Measurements from ENCODE around the gene SMPD2.
A peak's percentile ranks its signal among the peaks of the same experiment; 100 is the strongest.

The SMPD2 gene

DNA sequence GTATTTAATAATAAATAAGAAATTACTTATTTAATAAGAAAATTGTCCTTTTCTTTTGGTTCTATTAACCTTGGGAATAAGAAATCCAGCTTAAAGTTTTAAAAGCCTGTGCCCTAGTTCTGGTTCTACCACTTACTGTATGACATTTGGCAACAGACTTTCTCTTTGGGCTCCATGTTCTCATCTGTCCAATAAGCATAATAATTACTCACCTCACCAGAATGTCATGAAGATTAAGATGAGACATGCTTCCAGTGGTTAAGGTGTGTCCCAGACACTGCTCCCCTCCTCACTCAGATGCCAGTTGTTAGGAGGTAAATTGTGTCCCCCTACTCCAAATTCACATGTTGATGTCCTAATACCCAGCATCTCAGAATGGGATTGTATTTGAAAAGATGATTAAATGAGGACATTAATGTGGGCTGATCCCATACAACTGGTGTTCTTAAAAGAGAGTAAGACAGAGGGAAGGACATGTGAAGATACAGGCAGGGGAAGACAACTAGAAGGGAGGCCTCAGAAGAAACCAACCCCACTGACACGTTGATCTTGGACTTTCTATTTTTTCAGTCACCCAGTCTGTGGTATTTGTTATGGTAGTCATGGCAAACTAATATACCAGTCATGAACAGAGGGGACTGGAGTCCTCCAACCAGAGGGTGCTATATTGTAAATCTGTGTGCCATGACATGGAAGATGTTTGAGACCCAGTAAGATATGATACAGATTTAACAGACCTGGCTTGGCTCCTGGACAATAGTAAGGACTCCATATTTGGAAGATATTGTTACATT lies 21.4 kb downstream of the SMPD2 start:
- no peak for DNase-seq

GRCh38 chr6:109465772-109466171 lies 25.2 kb downstream of the SMPD2 start:
- DNase-seq, result peak; percentile 87 to 91

- no peak for DNase-seq
Measured at GRCh38 chr6:109466212-109466923, 25.8 kb downstream of the SMPD2 start.

DNA sequence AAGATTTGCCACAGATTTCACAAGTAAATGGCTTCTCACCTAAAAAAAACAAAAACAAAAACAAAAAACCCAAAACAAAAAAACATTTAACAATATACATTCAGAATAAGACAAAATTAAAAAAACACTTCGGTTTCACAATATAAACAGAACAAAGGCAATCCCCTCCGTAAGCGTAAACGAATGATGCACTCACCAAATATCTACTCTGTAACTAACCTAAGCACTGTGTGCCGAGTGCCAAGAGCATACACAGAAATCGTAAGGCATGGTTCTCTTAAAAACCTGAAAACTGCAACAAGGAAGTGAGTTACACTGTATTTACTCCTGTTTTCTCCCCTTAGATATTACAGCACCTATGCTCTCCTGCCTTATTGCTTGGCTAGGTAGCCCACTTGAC lies 27.2 kb downstream of the SMPD2 start:
- DNase-seq, result no peak

GRCh38 chr6:109469591-109470189 lies 29.2 kb downstream of the SMPD2 start:
- DNase-seq, result no peak

- no peak for DNase-seq
Measured at GRCh38 chr6:109471105-109471810, 30.7 kb downstream of the SMPD2 start.

DNA sequence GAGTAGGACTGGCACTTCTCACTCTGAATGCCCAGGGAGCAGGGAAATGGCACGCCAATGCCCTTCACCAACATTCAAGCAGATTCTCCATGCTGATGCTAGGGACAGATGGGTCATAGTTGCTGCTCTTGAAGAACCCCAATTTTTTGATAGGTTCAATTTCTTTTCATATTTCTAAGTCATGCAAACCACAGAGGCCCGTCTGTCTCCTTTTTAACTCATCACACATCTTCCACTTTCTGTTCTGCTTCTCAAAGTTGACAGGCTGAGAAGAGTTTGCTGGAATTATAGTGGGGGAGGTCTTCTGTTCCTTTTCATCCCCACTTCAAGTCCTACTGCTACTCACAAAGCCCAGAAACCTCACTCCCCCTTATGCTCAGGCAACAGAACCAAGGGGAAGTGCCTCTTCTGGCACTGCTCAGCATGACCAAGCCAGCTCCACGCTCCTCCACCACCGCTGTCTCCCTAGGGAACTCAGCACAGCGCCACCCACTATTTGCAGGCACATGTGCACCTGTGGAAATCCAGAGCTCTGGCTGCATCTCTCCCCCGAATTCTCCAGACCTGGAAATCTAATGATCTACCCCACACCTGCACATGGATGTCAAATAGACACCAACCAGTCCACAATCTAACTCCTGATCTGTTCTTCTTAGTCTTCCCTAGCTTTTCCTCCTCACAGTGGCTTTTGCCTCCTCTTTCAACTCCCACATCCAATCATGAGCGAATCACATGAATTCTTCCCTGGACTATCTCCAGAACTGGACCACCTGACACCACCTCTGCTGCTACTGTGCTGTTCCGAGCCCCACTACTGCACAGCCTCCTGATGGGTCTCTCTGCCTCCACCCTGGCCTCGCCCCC lies 31.8 kb downstream of the SMPD2 start:
- no peak for DNase-seq

- DNase-seq, result no peak
Measured at GRCh38 chr6:109473120-109473519, 32.6 kb downstream of the SMPD2 start.

- DNase-seq, result no peak
Measured at GRCh38 chr6:109474995-109475394, 34.5 kb downstream of the SMPD2 start.

- no peak for DNase-seq
Measured at GRCh38 chr6:109475625-109476024, 35.1 kb downstream of the SMPD2 start.

DNA sequence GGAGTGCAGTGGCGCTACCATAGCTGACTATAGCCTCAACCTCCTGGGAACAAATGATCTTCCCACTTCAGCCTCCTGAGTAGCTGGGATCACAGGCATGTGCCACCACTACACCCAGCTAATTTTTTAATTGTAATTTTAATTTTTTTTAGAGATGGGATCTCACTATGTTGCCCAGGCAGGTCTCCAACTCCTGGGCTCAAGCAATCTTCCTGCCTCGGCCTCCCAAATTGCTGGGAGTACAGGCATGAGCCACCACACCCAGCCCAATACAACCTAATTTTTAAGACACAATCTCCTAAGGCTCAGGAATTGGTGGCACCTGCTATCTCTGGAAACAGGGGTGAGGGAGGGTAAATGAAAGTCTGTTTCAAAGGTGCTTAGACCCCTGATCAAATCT lies 36.7 kb downstream of the SMPD2 start:
- DNase-seq, result no peak

- DNase-seq, result no peak
Measured at GRCh38 chr6:109477725-109478124, 37.2 kb downstream of the SMPD2 start.

DNA sequence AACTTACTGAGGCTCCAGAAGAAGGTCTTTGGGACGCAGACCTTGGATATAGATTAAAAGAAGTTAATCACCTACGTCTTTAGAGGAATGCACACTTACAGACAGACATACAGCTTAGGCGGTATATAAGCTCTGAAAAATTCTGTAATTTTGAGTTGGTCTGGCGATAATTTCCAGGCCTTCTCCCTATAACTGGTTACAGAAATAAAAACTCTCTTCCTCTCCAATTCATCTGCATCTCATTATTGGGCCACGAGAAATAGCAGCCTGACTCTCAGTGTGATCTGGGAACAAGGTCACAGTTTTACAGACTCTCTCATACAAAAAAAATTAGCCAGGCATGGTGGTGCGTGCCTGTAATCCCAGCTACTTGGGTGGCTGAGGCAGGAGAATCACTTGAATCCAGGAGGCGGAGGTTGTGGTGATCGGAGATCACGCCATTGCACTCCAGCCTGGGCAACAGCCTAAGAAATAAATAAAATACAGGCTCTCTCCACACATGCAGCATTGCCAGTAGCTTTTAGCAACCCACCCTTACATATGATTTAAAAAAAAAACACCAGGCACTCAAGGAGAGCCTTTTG lies 37.8 kb downstream of the SMPD2 start:
- DNase-seq, result no peak

- DNase-seq, result no peak
Measured at GRCh38 chr6:109478841-109479624, 38.5 kb downstream of the SMPD2 start.

DNA sequence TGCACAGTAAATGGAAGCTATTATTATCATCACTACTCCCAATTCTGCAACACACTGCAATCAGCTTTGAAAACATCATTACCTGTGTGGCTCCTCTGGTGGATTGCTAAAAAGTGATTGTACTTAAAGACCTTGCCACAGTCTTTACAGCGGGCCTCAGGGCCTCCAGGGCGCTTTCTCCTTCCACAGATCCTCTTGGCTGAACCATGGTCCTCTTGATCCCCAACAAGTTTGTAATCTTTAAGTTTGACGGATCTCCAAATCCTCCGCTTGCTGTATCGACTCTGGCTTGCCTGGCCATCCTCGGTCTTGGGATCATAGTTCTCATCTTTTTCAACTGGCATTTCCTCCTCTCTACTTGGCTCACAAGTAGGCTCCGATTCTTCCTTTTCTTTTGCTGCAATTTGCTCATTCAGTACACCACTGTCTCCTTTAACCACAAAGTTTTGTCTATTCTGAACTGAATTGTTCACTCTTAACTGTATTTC lies 40.5 kb downstream of the SMPD2 start:
- no peak for DNase-seq

DNA sequence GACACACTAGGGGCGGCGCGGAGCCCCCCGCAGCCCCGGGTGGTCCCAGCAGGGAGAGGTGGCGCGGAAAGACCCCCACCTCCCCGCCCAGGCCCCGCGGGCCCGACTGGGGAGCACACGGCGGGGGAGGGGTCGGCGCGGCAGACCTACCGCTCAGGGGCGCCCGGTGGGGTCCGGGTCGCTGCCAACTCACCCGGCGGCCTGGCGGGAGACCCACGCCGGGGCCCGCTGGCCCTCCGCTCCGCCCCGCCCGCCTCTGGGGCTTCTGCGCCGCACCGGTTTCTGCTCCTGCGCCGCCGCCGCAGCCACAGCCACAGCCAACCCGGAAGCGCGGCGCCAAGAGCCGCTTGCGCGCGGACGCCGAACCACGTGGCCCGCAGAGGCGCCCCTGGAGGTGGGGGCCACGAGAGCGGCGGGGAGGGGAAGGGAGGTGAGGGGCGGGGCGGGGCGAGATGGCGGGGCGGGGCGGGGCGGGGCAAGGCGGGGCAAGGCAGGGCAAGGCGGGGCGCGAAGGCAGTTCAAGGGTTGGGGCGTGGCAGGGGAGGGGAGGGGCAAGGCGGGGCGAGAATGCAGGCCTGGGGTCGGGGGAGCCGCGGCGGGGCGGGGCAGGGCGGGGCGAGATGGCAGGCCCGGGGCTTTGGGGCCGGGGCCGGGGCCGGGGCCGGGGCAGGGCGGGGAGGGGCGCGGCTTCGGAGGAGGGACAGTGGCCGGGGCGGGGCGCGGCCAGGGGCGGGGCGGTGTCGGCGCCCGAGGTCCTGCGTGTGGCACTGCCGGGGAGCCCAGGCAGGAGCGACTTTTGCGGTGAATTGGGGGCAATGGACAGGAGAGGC lies 42.6 kb downstream of the SMPD2 start, which contains the start of gene ZBTB24:
ZBTB24 (minus strand) TSS at position 315 of the 830 bp plus-strand sequence. CDS start 1,193 bp downstream, outside the sequence.
- peak; percentile 80 to 92 for DNase-seq

DNA sequence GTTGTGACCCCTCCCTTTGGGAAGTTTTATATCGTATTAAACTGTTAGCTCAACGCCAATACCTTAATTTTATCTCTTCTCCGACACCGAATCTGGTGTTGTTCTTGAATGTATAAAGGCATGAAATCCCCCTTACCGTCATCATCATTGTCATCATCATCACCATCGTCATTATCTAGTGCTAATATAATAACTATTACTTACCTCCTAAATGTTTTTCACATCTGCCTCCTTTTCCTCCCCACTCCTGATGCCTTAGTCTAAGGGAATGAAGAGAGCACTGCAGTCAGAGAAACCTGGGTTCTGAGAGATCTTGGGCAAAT lies 43.2 kb downstream of the SMPD2 start:
- no peak for DNase-seq

DNA sequence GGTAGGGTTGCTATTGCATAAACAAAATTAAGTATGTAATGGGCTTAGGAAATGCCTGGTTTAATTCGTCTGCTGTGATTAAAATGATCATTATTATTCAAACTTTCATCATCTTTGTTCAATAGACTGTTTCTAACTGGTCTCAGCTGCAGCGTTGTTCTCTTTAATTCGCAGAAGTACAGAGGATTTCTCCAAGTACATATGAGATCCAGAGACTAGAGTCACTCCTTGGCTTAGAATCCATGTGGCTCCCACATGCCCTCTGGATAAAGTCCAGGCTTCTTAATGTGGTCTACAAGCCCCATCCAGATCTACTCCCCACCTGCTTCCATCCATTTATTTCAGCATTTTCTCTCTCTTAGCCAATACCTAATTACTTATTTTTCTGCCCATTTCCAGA lies 43.6 kb downstream of the SMPD2 start:
- no peak for DNase-seq

DNA sequence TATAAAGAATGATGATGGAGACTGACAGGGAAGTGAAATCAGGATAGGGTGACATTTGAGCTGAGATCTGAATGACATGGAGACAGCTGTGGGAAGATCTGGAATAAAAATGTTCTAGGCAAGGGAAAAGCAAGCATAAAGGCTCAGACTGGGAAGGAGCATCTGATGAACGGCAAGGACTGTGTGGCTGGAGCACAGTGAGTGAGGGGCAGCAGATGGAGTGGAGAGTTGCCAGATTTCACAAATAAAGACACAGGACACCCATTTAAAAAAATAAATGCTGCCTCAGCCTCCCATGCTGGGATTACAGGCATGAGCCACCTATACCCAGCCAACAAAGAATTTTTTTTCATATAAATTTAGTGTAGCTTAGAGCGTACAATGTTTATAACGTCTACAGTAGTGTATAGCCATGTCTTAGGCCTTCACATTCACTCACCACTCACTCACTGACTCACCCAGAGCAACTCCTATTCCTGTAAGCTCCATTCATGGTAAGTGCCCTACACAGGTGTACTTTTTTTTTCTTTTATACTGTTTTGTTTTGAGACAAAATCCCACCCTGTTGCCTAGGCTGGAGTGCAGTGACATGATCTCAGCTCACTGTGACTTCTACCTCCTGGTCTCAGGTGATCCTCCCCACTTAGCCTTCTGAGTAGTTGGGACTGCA lies 44.9 kb downstream of the SMPD2 start:
- DNase-seq, result no peak

Measured in NCI-H187 (cell line).